ENCODE measurements around the gene XAF1.

DNA sequence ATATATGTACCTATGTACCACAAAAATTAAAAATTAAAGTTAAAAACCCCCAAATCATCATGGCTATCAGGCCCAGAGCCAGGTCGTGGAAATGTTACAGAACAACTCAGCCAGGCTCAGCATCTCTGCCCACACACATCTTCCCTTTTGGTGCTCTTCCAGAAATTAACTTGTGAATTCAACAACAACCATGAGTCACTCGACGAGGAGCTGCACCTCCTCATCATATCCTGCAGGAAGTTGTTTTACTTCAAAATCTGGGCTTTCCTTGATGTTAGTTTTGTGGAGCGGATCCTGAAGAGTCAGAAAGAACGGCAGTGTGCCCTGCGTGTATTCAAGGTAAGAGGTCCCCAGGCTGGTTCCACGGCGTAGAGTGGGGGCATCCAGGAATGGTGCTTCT, 30.8 kb downstream of the XAF1 start:
- no peak for TF ChIP-seq CTCF (IDR thresholded peaks at IDR 0.05)
- TF ChIP-seq POLR2A (IDR thresholded peaks at IDR 0.05; ENCODE audit: low read length), result no peak
- TF ChIP-seq, protein P1, sequence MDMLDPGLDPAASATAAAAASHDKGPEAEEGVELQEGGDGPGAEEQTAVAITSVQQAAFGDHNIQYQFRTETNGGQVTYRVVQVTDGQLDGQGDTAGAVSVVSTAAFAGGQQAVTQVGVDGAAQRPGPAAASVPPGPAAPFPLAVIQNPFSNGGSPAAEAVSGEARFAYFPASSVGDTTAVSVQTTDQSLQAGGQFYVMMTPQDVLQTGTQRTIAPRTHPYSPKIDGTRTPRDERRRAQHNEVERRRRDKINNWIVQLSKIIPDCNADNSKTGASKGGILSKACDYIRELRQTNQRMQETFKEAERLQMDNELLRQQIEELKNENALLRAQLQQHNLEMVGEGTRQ (IDR thresholded peaks at IDR 0.05), result no peak
- TF ChIP-seq JUN (IDR thresholded peaks at IDR 0.05), result no peak
- TF ChIP-seq RFX5 (IDR thresholded peaks at IDR 0.05), result no peak
- TF ChIP-seq CHD2 (IDR thresholded peaks at IDR 0.05; ENCODE audit: low read length, partially characterized antibody), result no peak
- TF ChIP-seq, protein P2, sequence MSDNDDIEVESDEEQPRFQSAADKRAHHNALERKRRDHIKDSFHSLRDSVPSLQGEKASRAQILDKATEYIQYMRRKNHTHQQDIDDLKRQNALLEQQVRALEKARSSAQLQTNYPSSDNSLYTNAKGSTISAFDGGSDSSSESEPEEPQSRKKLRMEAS (IDR thresholded peaks at IDR 0.05), result no peak
- TF ChIP-seq CBX2 (IDR thresholded peaks at IDR 0.05; ENCODE audit: borderline replicate concordance, low read depth), result no peak

Data from A549 (cell line).